ENCODE measurements around the gene CR1L.
"Not testable (repeated sequence)": the region's sequence is repeated elsewhere in the genome, so short reads cannot be mapped to it uniquely, and the experiment has no call there.

CR1L gene

DNA sequence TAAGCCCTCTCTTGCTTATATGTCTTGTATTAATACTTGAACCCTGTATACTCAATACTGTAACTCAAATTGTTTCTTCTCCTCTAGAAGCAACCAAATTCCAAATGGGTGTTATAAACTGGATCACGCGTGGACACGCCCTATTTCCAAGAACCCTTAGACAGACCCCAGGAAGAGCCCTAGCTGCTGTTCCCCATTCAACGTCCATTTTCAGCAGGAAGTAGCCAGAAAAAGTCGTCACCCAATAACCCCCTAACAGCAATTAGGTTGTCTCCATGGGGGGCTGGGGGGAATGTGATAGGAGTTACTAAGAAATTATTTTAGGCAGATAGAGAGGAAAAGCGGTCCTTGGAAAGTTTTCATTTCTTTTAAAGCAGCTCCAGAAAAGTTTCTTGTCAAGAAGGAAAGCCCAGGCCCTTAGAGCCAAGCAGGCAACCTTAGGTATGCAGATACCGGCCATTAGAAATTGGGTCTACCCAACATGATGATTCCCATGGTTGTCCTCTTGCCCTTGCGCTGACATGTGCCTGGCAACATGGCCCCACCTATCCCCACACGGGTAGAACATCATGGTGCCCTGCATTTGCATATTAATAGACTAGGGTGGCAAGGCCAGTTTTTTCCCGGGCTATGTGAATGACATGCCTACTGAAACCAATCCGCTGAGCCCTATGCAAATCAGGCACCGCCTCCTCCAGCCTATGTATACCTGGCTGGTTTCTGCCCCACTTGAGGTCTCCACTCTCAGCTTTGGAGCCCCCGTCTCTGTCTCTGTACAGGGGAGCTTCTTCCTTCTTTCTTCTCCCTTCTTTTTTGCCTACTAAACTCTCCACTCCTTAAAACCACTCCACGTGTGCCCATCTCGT lies 102.9 kb downstream of the CR1L start:
- no peak for ATAC-seq

DNA sequence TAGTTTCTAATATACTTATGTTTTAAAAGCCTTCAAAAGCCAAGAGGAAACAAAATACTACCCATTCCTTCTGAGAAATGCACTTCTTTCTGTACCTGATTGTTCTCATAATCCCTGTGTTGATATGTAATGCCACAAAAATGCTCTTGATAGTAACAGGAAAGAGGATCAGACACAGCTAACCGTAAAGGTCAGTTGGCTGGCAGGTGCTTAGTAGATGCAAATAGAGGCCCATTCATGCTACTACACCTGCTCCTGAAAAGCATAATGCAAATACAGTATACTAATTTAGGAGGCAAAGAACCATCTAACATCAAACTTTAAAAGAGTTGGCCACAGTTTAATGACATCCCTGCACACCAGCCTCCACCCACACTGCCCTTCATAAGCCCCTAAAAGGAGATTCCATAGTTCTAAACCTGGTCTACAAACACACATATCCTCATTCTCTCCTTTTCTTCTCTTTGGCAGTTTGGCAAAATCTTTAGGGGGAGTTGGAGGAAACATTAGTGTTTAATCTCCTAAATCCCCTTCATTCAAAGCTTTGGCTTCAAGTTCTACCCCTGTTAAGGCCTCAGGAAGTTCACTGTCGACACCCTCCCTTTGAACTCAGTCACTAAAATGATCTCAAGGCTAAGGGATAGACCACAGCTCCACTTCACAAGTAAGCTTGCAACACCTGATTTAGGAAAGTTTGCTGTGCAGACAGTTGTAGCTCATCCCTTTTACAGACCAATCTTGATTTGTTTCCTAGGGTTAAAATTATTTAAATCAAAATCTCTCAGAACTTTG lies 104.0 kb downstream of the CR1L start:
- ATAC-seq = no peak

DNA sequence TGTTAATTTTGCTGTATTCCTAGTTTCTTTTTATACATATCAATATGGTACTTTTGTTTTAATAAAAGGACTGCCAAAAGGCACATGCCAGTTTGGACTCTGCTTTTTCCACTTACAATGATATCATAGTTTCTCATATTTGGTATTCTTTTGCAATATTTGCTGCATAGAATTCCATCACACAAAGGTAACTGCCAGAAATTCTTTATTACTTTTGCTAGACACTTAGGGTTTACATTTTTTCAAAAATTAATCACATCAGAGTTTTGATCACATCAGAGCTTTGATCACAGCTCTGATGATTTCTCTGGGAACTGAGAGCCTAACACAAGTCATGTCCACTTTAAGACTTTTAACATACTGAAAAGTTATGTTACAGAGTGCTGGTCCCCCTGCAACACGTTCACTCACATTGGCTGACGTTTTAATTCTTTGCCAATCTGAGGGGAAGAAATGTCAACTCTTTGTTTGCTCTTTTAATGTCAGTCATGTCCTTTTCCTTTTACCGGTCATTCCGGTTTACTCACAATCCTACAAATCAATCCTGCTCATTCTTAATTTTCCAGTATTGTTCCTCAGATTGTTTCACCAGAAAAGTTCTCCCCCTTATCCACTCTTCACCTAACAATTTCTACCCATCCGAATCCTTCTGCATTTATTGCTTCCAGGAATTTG lies 105.8 kb downstream of the CR1L start:
- no peak for ATAC-seq

DNA sequence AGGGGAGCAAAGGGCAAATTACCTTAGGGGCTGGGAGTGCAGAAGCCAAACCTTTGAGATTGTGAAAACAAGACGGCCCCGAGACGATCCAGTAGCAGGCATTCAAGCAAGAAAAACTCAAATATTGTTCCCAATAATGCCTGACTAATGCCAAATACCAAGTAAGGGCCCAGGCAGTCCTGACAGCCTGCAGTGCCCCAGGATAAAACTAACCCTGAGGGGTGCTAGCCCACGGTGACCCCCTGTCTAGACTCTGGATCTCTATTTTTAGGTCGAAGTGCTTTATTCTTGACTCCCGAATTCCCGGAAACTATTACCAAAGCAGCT lies 106.5 kb downstream of the CR1L start:
- ATAC-seq = not testable (repeated sequence)

DNA sequence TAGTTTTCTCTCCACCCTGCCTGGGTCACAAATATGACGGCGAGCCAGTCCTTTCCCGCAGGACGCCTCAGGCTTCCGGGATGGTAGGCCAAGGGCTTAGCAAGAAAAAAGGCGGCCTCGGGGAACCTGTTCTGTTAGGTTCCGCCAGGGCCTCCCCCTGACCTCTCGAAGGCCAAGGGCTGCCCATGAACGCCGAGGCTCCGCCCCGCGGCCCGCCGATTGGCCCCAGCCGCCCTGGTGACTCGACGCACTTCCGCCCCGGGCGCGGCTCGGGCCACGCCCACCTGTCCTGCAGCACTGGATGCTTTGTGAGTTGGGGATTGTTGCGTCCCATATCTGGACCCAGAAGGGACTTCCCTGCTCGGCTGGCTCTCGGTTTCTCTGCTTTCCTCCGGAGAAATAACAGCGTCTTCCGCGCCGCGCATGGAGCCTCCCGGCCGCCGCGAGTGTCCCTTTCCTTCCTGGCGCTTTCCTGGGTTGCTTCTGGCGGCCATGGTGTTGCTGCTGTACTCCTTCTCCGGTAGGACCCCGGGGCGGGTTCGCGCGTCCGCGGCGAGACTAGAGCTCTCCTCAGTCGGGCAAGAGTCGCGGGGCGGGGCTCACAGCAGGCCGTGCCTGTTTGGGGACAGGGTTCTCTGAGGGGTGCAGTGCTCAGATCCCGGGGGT lies 107.0 kb downstream of the CR1L start, which contains the start of gene CD46:
Gene CD46, plus strand, starts transcription at position 265 of the 666 bp plus-strand sequence. Its CDS starts 159 bp downstream, at position 424.
- peak; percentile 97 to 99 for ATAC-seq

DNA sequence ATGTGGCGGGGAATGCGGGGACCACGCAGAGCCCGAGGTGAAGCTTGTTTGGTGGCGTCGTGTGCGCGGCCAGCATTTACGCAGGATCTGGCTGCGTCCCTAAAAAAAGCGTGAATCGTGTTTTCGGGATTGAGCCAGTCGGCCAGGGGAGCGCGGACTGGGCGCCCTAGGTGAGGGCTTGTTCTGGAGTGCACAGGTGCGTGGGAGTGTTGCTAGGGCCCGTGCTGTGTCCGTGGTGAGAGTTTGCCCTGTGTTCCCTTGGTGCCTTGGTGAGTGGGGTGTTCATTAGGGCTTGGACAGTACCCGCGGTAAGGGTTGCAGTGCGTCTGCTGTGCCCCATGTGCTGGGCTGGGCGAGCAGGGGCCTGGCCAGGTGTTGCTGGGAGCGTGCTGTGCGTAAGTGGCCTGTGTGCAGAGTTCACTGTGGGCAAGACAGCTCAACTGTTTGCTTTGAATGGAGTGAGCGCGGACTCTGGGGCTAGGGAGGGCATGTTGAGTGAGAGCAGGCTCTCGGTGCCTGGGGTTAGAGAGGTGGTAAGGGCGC lies 107.6 kb downstream of the CR1L start:
- peak; percentile 40 for ATAC-seq

GRCh38 chr1:207753611-207754010 lies 108.7 kb downstream of the CR1L start:
- no peak for ATAC-seq

DNA sequence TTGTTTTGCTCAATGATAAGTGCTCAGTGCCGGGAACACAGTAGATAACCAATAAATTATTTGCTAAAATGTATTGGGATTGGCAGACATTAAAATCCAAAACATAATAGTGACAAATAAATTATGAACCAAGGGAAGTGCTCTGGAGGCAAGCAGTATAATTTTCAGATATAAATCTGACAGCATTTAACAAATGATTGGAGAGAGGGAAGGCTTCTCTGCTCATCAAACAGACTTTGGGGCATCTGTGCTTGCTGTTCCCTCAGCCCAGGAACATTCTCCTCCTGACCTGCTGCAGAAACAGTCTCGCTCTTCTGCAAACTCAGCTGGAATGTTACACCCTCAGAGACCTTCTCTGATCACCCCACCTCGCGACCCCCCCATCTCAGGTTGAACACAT lies 109.1 kb downstream of the CR1L start:
- no peak for ATAC-seq

- ATAC-seq = no peak
Observed at GRCh38 chr1:207754974-207755700, 110.2 kb downstream of the CR1L start.

GRCh38 chr1:207755846-207756693 lies 111.1 kb downstream of the CR1L start:
- no peak for ATAC-seq

DNA sequence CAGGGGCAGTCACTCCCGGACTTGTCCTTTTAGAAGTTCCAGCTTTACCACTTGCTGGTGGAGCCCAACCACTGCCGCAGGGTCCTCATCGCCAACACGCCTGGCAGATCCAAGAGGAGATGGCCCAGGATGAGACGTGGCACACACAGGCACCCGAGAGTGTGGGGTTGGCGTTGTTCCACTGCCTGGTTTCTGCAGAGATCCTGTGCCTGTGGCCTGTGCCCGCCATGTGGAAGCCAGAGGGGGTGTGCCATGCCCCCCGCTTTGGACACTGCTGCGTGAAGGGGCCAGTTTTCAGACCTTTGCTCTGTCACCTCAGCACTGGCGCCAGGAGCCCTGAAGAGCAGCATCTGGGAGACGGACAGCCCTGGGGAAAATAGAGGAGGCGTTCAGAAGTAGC lies 117.7 kb downstream of the CR1L start:
- ATAC-seq = no peak

DNA sequence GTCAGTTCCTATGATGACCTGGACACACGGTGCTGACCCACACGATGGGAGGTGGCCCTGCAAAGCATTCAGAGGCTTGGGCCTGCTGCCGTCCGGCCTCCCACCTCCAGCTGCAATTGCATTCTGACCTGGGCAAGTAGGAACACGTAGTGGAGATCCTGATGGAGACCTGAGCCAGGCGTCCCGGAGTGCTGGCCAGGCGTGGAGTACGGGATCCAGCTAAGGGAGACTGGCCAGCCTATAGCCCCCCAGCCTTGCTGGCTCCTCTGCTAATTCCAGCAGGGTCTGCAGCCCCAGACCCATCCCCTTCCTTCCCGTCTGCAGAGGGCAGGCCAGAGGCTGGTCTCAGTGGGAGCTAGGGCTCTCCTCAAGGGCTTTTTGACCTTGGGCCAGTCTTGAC lies 118.2 kb downstream of the CR1L start:
- no peak for ATAC-seq

- no peak for ATAC-seq
Observed at GRCh38 chr1:207763972-207764371, 119.0 kb downstream of the CR1L start.

DNA sequence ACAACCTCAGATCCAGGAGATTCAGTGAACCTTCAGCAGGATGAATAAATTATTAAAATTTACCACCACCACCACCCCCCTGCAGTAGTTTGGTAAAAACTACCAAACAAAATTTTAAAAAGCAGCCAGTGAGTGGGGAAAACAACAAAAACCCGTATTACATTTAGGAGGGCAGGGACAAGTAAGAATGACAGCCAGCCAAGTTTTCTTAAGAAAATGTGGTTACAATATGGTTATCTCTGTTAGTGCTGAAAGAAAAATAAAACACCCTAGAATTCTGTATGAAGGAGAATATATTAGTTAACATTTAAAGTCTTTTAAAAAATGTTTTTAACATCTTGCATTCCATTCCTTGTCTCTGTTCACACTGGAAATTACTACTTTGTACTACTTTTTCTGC lies 121.6 kb downstream of the CR1L start:
- no peak for ATAC-seq

DNA sequence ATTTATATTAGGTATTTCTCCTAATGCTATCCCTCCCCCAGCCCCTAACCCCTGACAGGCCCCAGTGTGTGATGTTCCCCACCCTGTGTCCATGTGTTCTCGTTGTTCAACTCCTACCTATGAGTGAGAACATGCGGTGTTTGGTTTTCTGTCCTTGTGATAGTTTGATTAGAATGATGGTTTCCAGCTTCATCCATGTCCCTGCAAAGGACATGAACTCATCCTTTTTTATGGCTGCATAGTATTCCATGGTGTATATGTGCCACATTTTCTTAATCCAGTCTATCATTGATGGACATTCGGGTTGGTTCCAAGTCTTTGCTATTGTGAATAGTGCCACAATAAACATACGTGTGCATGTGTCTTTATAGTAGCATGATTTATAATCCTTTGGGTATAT lies 125.6 kb downstream of the CR1L start:
- ATAC-seq = not testable (repeated sequence)

Measured in activated CD4-positive, CD25-positive, alpha-beta regulatory T cell treated with anti-CD3 and anti-CD28 coated beads, Interleukin-2, amount 50 U/mL, for 24 hours (primary cell).